SIG-M5 treated with dmso at 0.1 percent for 504 hours (cell line): ENCODE measurements around the gene EXOC6B.
A peak's percentile ranks its signal among the peaks of the same experiment; 100 is the strongest.
"Not testable (repeated sequence)": the region's sequence is repeated elsewhere in the genome, so short reads cannot be mapped to it uniquely, and the experiment has no call there.

ENCODE experiments used
- DNase-seq: peaks from one replicate; lab custom pipeline; 2025; ENCODE audit not compliant: unreplicated experiment; lab: John Stamatoyannopoulos, UW

EXOC6B gene

DNA sequence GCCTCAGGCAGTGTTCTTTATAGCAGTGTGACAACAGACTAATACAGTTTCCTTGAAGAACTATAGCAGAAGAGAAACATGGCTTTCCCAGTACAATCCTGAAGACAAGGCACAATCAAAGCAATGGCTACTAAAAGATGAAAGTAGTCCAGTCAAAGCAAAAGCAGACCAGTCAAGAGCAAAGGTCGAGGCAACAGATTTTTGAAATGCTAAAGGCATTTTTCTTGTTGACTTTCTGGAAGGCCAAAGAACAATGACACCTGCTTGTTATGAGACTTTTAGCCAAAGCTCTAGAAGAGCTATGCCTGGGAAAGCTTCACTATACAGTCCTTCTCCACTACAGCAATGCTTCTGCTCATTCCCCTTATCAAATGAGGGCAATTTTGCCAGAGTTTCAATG lies 269.9 kb downstream of the EXOC6B start:
- DNase-seq, result no peak

DNA sequence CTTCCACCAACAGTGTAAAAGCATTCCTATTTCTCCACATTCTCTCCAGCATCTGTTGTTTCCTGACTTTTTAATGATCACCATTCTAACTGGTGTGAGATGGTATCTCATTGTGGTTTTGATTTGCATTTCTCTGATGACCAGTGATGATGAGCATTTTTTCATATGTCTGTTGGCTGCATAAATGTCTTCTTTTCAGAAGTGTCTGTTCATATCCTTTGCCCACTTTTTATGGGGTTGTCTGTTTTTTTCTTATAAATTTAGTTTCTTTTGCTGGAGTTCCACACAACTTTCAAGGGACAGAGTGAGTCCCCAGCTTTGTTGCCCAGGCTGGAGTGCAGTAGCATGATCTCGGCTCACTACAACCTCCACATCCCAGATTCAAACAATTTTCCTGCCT lies 270.5 kb downstream of the EXOC6B start:
- not testable (repeated sequence) for DNase-seq

DNA sequence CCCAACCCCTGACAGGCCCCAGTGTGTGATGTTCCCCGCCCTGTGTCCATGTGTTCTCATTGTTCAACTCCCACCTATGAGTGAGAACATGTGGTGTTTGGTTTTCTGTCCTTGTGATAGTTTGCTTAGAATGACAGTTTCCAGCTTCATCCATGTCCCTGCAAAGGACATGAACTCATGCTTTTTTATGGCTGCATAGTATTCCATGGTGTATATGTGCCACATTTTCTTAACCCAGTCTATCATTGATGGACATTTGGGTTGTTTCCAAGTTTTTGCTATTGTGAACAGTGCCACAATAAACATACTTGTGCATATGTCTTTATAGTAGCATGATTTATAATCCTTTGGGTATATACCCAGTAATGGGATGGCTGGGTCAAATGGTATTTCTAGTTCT lies 270.9 kb downstream of the EXOC6B start:
- not testable (repeated sequence) for DNase-seq

DNA sequence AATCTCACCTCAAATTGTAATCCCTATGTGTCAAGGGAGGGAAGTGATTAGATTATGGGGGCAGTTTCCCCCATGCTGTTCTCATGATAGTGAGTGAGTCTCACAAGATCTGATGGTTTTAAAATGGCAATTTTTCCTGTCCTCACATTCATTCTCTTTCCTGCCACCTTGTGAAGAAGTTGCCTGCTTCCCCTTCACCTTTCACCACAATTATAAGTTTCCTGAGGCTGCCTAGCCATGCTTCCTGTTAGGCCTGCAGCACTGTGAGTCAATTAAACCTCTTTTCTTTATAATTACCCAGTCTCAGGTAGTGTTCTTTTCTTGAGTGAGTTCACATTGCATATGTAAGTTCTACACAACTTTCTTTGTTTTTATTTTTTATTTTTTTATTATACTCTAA lies 271.5 kb downstream of the EXOC6B start:
- DNase-seq, result no peak

DNA sequence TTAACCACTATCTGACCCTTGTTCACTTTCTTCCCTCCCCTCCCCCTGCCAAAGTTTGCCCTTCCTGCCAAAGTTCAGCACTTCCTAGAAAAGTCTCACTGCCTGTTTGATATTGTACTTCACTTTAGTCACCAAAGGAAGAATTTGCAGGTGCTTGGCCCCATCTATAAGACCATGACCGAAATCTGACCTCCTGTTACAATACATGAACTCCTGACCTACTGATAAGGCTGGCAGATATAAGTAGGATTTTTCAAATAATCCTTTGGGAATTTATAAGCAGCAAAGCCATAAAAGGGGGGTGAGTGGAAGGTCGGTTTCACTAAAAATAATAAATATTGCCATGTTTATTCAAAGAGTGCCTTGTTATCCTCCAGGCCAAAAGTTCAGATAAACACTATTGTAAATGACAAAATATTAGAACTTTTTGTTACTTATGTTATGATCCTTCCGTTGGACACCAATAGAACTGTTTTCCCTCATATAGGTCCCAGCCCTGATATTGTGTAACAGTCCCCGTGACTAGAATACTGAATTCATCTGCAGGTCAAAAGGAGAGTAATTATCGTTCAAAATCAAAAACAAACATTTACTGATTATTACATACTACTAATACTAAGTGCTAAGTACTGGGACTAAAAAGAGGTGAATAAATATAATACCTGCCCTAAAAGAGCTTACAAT lies 277.6 kb downstream of the EXOC6B start:
- no peak for DNase-seq

DNA sequence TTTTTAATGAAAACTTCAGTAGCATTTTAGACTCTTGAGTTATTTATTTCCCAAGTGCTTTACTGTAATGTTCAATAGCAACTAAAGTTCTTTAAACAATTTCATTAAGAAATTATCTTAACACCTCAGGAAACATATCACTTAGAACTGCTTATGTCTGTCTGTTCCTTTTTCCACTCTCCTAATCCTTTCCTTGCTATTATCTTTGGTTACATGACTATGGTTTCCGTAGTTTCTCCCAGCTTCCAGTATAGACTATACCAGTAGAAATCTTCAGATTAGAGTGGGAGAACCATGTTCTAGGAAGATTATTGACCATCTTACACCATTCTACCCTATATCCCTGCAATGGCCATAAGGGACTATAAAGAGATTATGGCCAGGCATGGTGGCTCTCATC lies 280.0 kb downstream of the EXOC6B start:
- no peak for DNase-seq

DNA sequence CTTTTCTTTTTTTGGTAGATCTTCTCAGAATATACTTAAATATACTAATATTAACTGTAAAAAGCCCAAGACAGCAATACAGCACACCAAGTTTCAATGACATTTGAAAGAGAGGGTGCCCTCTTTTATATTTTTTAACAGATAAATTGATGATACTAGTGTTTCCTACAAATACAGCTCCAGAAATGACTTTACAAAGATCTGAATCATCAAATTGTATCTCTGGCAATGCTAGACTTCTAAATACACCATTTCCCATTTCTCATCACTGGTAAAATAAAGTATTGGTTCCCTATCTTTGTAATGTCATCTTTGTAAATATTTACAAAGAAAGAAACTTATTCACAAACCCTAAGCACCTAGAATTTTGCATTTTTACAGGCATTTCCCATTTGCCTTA lies 281.3 kb downstream of the EXOC6B start:
- DNase-seq, result no peak

DNA sequence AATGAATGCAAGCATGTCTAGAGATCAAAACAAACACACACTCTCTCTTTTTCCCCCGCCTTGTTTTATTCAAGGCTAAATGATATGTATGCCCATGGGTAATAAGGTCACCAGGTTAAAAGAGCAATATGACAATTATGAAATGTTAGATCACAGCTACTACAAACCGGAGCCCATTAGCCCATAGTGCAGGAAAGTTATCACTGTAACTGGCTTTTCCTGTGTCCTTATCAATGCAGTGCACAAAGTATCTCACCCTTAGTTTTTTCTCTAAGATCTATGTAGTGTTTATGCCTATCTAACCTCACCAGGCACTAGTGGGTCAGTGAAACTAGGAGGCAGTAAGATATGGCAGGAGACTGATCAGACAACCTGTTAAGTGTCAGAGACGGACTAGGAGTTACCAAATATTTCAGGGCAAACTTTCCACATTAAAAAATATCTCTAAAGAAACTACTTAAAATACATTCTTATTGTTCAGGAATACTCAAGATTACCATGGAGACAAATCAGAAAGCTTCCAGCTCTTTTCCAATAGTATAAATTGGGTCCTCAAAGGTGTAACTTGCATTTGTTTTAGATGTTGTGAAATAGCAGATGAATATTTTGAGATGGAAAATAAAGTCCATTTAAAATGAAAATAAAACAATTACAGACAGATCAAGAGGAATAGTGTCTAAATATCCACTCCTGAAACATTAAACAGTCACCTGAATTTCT lies 282.2 kb downstream of the EXOC6B start:
- DNase-seq, result no peak

DNA sequence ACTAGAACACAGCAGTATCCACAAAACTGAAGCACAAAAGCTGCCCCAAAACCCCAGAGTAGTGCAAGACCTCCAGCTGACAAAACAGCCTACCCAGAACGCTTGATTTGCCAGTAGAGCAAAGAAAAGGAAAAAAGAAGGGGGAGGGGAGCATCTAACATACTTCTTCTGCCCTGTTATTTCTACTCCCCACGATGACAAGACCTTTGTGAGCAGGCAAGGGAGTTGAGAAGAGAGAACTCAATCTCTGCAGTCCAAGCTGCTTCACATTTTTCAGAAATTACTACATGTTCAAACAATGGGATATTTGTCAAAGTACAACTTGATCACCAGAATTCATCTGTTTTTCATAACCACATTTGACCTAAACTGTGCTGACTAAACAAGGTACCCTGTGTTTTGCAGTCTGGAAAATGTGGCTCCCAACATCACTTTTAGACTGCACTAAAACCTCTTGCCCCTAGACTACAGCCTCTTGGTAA lies 286.7 kb downstream of the EXOC6B start:
- no peak for DNase-seq

DNA sequence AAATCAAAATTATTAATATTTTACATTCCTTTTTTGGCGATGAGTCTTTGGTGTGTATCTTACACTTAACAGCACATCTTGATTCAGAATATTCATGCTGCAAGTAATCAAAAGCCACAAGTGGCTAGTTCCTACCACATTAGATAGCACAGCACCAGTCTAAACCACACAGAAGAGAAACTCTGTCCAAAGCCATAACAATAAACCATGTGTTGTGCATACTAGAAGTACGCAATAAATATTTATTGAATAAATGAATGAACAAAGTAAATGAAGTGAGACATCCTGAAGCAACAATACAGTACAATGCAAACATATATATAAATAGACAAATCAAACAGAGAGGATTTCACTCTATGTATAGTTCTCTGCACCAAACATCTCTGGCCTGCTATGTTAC lies 287.3 kb downstream of the EXOC6B start:
- DNase-seq, result no peak

DNA sequence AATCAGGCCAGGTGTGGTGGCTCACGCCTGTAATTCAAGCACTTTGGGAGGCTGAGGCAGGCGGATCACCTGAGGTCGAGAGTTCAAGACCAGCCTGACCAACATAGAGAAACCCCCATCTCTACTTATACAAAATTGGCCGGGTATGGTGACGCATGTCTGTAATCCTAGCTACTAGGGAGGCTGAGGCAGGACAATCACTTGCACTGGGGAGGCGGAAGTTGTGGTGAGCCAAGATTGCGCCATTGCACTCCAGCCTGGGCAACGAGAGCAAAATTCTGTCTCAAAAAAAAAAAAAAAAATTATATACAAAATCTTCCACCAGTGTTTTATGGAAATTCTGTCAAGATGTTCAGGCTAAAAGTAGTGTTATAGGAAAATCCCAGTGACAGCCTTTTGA lies 290.2 kb downstream of the EXOC6B start:
- DNase-seq, result peak; percentile 44

DNA sequence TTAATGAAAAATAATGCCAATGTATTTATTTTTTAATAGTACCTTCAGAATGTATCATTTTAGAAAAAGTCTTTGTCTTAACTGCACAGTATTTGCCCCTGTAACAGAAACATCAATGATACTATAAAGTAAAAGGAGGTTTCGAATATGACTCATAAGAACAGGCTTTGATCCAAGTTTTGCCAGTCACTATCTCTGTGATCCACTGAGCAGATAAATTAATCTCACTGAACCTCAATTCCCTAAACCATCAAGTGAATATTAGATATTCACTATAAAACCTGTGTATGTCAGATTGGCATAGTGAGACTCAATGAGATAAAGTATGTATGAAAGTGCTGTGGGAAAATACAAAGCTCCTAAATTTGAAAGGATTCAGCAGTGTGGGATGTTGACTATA lies 292.1 kb downstream of the EXOC6B start:
- no peak for DNase-seq

DNA sequence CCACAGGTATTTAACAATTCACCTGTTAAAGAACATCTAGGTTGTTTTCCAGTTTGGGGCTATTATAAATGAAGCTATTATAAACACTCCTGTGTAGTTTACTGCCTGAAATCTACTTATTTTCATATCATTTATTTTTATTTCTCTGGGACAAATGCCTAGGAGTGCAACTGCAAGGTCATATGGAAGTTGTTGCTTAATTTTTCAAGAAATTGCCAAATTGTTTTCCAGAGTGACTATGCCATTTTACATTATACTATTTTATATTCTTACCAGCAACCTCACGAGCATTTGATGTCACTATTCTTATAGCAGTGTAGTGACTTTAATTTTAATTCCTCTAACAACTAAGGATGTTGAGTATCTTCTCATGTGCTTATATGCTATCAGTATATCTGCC lies 298.4 kb downstream of the EXOC6B start:
- no peak for DNase-seq

DNA sequence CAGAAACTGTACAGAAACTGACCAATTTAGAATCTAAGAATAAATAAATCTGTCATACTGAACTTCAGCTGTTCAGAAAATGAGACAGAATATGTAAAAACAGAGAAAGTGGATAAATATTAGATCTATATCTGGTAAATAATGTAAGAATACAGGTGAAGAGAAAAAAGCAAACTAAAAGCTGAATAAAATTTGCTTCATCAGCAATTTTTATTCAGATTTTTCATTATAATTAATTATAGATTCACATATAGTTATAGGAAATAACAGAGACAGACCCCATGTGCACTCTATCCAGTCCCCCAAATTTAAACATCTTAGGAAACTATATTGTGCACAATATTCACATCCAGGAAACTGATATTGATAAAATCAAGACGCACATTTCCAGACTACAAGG lies 299.2 kb downstream of the EXOC6B start:
- DNase-seq, result no peak

DNA sequence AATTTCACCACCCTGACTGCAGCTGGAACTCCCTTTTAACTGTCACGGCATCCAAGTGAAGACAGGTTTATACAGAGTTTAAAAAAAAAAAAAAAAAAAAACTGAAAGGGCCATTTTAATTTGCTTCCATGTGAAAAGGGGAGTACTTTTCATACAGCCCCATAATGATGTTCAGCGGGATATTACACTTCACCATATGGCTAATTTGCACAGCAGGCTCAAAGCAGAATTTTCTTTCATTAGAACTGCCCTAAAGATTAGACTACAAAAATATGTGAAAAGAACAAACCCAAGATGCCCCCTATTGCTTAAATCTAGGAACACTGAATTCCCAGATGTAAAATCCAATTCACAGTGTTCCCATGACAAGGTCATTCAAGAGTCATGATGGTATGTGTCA lies 301.8 kb downstream of the EXOC6B start:
- no peak for DNase-seq

DNA sequence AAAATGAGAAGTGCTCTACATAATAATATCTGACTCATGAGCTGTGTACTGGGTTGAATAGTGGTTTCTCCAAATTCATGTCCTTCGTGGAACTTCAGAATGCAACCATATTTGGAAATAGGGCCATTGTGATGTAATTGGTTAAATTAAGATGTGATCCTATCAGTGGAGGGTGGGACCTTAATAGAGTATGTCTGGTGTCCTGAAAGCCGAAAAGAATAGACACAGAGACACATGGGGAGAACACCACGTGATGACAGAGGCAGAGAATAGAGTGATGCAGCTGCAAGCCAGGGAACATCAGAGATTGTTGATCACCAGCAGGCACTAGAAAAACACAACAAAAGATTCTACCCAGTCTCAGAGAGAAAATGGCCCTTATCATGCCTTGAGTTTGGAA lies 310.1 kb downstream of the EXOC6B start:
- no peak for DNase-seq

DNA sequence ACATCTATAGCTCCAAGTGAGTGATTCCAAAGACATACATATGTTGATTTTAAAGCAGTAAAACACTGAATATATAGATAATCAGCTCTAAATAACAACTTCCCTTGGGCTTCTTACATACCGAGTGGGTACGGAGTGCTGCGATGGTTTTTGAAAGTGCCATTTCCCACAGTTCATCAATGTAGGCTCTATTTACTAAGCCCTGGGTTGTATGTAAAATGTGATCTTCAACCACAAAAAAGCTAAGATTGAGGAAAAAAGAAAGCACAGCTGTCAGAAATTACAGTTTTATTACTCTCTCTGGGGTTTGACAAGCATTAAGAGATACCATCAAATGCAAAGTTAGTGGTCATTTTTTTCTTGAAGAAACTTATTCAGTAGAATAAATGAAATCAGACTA lies 312.8 kb downstream of the EXOC6B start:
- DNase-seq, result no peak

DNA sequence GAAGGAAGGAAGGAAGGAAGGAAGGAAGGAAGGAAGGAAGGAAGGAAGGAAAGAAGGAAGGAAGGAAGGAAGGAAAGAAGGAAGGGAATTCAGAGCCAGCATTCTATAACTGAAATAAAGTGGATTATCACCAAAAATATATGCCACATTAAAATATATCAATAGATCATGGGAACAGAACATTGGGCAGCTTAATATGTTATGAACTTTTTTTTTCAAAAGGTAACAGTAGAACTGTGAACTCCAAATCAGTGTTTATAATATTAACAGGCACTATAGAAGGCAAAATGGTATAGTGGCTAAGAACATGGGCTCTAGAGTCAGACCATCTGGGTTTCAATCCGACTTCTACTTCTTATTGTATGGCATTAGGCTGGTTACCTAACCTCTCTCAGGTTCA lies 313.5 kb downstream of the EXOC6B start:
- no peak for DNase-seq

DNA sequence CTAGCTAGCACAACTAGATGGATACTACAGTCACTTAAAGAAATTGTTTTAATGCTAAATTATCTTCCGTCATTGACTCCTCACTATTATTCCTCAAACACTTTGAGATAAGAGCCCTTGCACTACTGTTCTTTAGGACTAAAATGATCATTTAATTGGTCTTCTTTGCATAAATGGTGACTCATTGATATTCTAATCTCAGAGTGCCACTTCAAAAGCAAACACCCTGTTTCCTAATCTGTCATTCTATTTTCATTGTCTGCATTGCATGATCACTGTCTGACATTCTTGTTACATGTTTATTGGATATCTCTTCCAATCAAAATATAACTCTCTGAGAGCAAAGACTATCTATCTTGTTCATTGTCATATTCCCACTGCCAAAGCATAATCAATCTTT lies 313.9 kb downstream of the EXOC6B start:
- DNase-seq, result no peak

DNA sequence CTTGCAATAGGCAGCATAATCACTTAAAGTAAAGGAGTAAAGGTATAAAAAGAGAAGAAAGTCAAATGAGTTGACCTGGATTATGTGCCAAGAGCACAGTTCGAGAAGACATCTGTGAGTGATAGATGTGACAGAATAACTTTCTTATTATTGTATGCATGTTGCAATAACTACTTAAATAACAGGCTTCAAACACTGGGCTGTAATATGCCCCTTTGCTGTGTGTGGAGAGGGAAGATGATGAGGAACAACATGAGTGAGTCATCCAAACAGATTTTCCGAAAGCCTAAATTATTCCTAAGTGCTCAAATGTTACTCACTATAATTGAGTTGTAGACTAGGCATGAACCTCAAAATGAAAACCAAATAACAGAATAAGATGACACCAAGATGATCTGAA lies 328.1 kb downstream of the EXOC6B start:
- DNase-seq, result no peak

DNA sequence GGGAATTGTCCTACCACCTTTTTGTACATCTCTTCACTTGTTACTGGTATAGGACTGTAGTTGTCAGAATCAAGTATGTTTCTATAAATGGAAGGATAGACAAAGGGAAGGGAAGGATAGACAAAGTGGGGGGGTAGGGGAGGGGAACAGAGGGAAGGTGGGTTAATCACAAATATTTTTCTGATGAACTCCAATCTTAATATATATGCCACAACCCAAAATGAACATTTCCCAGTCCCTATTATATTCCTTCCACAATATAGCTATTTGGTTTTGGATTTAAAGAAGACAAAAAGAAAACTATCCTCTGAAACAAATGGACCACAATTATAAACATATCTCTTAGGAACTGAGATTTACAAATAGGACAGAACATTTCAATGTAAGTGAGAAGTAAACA lies 329.4 kb downstream of the EXOC6B start:
- no peak for DNase-seq

DNA sequence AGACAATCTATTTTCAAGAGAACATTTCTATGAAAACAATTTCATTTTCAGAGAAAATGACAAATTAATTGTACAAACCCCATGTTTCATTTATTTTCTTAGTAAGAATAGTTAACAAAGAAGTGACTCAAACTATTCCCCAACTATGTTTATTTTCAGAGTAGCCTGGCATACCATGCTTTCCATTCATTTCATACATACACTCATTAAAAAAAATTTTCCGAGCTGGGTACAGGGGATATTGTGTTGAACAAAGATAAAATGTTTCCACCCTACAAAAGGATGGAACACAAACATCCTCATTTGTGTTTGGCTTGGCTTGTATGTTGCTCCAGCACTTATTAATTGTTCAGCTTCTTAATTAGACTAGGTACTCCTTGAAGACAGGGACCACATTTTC lies 331.4 kb downstream of the EXOC6B start:
- DNase-seq, result no peak

DNA sequence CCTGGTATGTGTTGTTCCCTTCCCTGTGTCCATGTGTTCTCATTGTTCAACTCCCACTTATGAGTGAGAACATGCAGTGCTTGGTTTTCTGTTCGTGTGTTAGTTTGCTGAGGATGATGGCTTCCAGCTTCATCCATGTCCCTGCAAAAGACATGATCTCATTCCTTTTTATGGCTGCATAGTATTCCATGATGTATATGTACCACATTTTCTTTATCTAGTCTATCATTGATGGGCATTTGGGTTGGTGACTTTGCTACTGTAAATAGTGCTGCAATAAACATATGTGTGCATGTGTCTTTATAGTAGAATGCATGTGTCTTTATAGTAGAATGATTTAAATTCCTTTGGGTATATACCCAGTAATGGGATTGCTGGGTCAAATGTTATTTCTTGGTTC lies 341.2 kb downstream of the EXOC6B start:
- DNase-seq, result not testable (repeated sequence)
